Immature natural killer cell (primary cell): ENCODE results near the gene FAM3C. TPM values are rescaled to one million over a fixed set of nuclear protein-coding genes. Genes with fewer than 3 reads are reported as not detected.
"Not testable (repeated sequence)": the region's sequence is repeated elsewhere in the genome, so short reads cannot be mapped to it uniquely, and the experiment has no call there.

Experiments
- DNase-seq, 3 donors: peaks; one replicate each; pipeline ENCODE4 v3.0.0; 2022; ENCODE audit warnings: mixed read lengths in 1 of 3
- H3K27ac Mint-ChIP-seq, 6 donors: one replicate each; pipeline ENCODE4 v1.8.0; 2020; ENCODE audit warnings: mixed read lengths in 6 of 6, mild to moderate bottlenecking in 5 of 6, inconsistent platforms in 4 of 6, moderate library complexity in 3 of 6
- H3K27me3 Mint-ChIP-seq, 3 donors: one replicate each; pipeline ENCODE4 v1.8.0; 2020 to 2021; ENCODE audit warnings: low read depth in 3 of 3, mild to moderate bottlenecking in 3 of 3, mixed read lengths in 3 of 3, moderate library complexity in 3 of 3, inconsistent platforms in 1 of 3
- H3K36me3 Mint-ChIP-seq, 3 donors: one replicate each; pipeline ENCODE4 v1.8.0; 2020; ENCODE audit warnings: mixed read lengths in 3 of 3, inconsistent platforms in 2 of 3, mild to moderate bottlenecking in 2 of 3
- H3K4me1 Mint-ChIP-seq, 2 donors: one replicate each; pipeline ENCODE4 v1.8.0; 2020; ENCODE audit warnings: inconsistent platforms in 2 of 2, mild to moderate bottlenecking in 2 of 2, mixed read lengths in 2 of 2, moderate library complexity in 1 of 2
- H3K4me3 Mint-ChIP-seq, 5 donors: one replicate each; pipeline ENCODE4 v1.8.0; 2020; ENCODE audit warnings: mild to moderate bottlenecking in 5 of 5, mixed read lengths in 5 of 5, inconsistent platforms in 3 of 5, moderate library complexity in 3 of 5
- H3K9me3 Mint-ChIP-seq, 6 donors: one replicate each; pipeline ENCODE4 v1.8.0; 2020; ENCODE audit warnings: mild to moderate bottlenecking in 6 of 6, mixed read lengths in 6 of 6, inconsistent platforms in 4 of 6, moderate library complexity in 3 of 6
- polyA plus RNA-seq, 3 donors: library from polyadenylated mRNA; unstranded; fragments of 300-500 nt; fragmentation: Illumina TruSeq; gene quantifications; one replicate each; pipeline ENCODE4 v1.2.3, GENCODE V29; 2021

The FAM3C gene
- polyA plus RNA-seq, 3 donors from 2014 or later: 34.5 to 49.4 (median 48.1) TPM

DNA sequence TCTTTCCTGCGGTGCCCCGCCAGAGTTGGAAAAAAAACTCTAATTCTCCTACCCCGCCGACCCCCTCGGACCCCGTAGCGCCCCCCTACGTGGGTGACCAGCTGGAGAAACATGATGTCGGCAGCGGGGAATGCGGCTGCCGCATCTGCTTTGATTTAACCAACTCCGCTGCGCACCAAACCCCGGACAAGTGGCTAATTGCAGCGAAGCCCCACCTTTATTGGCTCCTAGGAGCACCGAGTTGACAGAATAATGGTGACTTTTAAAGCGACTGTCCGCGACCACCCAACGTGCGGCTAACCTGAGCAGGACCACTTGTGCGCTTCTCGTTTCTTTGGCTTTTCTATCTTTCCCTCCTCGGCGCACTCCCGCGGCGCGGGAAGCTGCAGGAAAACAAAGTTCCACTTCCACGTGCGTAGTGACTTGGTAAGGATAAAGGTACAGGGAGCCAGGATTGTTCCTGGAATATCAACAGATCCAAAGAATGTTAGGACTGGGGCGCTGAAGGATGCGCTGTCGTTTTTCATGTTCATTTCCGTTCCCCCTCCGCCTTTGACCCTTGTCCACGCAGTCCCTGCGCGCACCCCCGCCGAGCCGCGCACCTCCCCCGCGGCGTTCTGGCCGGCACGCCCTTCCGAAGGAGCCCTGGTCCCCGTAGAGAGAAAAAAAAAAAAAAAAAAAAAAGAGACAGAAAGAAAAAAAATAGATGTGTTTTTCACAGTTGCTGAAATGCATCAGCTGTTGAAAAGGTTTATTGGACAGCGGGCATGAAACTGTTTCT is 65.9 kb downstream of the FAM3C start:
- Mint-ChIP-seq H3K4me1 (peaks cover 11 to 15% of the 10 kb centered on the region in 2 donors), H3K27me3 (peaks cover 11 to 35% (median 15%) of the 10 kb centered on the region in 3 donors), H3K4me3 (peak overlapping the region; percentile 27 to 63 (median 61)), H3K27ac (no peak overlapping the region), H3K36me3 (peaks cover 0 to 4% (median 0%) of the 10 kb centered on the region in 3 donors), H3K9me3 (no peaks in the 10 kb centered on the region)
- no peak for DNase-seq

DNA sequence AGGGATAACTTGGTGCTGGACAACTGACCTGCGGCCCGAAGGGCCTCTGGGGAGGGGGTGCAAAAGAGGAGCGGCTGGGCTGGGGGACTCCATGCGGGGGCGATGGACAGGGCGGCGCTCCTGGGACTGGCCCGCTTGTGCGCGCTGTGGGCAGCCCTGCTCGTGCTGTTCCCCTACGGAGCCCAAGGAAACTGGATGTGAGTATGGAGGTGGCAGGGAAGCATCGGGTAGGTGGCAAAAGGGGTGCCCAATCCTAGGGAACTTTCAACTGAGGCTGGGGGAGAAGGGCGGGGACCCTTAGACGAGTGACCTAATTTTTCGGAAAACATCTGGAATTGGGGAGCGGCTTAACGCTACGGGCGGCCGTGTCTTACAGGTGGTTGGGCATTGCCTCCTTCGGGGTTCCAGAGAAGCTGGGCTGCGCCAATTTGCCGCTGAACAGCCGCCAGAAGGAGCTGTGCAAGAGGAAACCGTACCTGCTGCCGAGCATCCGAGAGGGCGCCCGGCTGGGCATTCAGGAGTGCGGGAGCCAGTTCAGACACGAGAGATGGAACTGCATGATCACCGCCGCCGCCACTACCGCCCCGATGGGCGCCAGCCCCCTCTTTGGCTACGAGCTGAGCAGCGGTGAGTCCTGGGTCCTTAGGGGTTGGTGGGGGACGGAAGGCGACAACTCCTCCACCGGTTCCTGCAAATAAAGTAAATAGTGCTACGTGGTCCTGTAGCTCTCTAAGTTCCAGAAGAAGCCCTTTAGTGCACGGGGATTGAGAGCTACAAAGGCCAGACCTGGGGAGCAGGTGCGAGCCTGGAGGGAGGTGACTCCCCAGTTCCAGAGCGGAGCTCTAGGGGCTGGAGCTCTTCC is 66.7 kb downstream of the FAM3C start:
- Mint-ChIP-seq H3K27me3 (peaks cover 9 to 37% (median 18%) of the 10 kb centered on the region in 3 donors), H3K9me3 (no peaks in the 10 kb centered on the region), H3K36me3 (peaks cover 0 to 4% (median 0%) of the 10 kb centered on the region in 3 donors), H3K27ac (no peak overlapping the region), H3K4me3 (peak overlapping the region; percentile 15 to 63 (median 61)), H3K4me1 (peaks cover 11 to 15% of the 10 kb centered on the region in 2 donors)
- DNase-seq: peak in 1 of 3 donors; percentile 5

DNA sequence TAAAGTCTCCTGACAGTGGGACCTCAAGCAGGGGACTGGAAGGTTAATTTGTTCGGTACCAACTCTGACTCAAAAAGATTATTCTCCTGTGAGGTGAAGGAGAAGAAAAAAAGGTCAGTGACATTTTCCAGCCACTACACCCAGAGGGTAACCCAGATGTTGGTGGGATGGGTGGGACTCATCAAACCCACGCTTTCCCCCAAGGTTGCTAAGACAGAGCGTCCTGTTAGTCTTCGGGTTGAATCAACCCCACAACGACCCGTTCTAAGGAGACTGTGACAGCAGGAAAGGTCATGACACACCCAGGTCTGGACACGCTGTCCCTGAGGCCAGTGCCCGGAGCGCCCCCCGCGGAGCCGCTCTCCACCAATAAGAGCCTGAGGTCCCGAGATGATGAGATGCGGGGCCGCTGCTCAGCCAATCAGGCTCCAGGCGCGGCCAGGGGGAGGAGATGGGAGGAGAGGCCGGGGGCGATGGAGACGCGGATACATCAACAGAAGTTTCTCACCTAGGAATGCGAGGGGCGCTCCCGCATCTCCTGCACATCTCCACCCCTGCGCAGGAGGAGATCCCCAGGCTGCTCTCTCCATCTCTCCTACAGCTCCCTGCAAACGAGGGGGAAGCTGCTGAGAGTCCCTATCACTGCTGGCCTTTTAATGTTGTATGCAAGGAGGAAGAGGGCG is 67.5 kb downstream of the FAM3C start, which contains the start of gene WNT16:
TSS of gene WNT16 (plus strand) at position 493 of the 683 bp plus-strand sequence. CDS start 293 bp downstream, outside the sequence.
- no peaks in the 10 kb centered on the region for H3K9me3 Mint-ChIP-seq
- peaks cover 0 to 4% (median 0%) of the 10 kb centered on the region in 3 donors for H3K36me3 Mint-ChIP-seq
- DNase-seq: no peak
- H3K4me3 Mint-ChIP-seq: peak within 1 kb of the TSS; percentile 15 to 63 (median 61)
- H3K4me1 Mint-ChIP-seq: peaks cover 11 to 15% of the 10 kb centered on the region in 2 donors
- H3K27me3 Mint-ChIP-seq: peaks cover 9 to 37% (median 18%) of the 10 kb centered on the region in 3 donors
- H3K27ac Mint-ChIP-seq: no peak within 1 kb of the TSS

GRCh38 chr7:121327671-121328070 is 68.4 kb downstream of the FAM3C start:
- Mint-ChIP-seq H3K27me3 (peaks cover 12 to 37% (median 20%) of the 10 kb centered on the region in 3 donors), H3K4me3 (no peak overlapping the region), H3K36me3 (peaks cover 0 to 4% (median 0%) of the 10 kb centered on the region in 3 donors), H3K9me3 (no peaks in the 10 kb centered on the region), H3K27ac (no peak overlapping the region), H3K4me1 (peaks cover 11 to 15% of the 10 kb centered on the region in 2 donors)
- DNase-seq: no peak

DNA sequence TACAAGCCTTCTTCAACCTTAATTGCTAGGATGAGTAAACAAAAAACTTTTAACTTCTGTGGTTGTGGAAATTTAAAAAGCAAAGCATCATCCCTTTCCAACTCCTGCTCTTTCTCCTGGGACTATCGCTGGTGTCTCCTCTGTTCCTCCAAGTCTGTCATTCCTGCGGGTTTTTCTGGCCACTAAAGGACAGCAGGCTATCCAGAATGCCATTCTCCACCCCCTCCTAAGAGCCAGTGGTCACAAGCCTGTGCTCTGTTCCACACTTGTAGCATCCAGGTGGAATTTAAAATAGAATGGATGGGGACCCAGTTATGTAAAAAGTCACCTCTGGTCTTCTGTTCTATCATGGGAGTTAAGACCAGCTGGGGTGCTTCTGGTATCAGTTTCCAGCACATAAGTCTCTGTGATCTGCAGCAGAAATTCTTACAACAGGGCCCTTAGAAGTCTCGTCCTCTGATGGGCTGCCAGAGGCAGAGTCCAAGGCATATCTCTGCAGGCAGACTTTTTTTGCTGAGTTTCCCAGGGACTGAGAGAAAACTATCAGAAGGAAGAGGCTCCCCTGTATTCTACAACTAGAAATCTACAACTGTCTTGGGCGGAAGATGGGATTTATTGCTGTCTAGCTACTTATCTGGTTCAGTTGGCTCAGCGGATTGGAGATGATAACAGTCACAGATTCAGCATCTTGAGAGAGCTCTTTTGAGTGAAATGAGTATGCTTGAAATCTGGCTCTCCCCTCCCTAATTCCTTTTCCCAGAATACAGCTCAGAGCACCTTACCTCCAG is 72.4 kb downstream of the FAM3C start:
- Mint-ChIP-seq H3K27me3 (peaks cover 7 to 17% (median 16%) of the 10 kb centered on the region in 3 donors), H3K4me1 (no peaks in the 10 kb centered on the region), H3K36me3 (peaks cover 0 to 4% (median 0%) of the 10 kb centered on the region in 3 donors), H3K27ac (no peak overlapping the region), H3K4me3 (no peak overlapping the region), H3K9me3 (no peaks in the 10 kb centered on the region)
- DNase-seq: no peak

- Mint-ChIP-seq H3K27ac (no peak overlapping the region), H3K36me3 (no peaks in the 10 kb centered on the region), H3K9me3 (no peaks in the 10 kb centered on the region), H3K27me3 (peaks cover 7 to 9% (median 7%) of the 10 kb centered on the region in 3 donors), H3K4me1 (no peaks in the 10 kb centered on the region), H3K4me3 (no peak overlapping the region)
- no peak for DNase-seq
Observed at GRCh38 chr7:121322460-121322859, 73.6 kb downstream of the FAM3C start.

DNA sequence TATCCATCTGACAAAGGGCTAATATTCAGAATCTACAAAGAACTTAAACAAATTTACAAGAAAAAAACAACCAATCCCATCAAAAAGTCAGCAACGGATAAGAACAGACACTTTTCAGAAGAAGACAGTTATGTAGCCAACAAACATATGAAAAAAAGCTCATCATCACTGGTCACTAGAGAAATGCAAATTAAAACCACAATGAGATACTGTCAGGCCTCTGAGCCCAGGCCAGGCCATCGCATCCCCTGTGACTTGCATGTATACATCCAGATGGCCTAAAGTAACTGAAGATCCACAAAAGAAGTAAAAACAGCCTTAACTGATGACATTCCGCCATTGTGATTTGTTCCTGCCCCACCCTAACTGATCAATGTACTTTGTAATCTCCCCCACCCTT is 80.9 kb downstream of the FAM3C start:
- H3K4me3 Mint-ChIP-seq, H3K4me1 Mint-ChIP-seq, DNase-seq, H3K27ac Mint-ChIP-seq, H3K9me3 Mint-ChIP-seq, H3K36me3 Mint-ChIP-seq, H3K27me3 Mint-ChIP-seq: not testable (repeated sequence)

GRCh38 chr7:121313793-121314676 is 82.1 kb downstream of the FAM3C start:
- H3K27me3 Mint-ChIP-seq: peaks cover 2 to 11% (median 4%) of the 10 kb centered on the region in 3 donors
- H3K9me3 Mint-ChIP-seq: peaks cover 0 to 2% (median 0%) of the 10 kb centered on the region in 6 donors
- no peak for DNase-seq
- H3K36me3 Mint-ChIP-seq: no peaks in the 10 kb centered on the region
- no peaks in the 10 kb centered on the region for H3K4me1 Mint-ChIP-seq
- no peak overlapping the region for H3K4me3 Mint-ChIP-seq
- no peak overlapping the region for H3K27ac Mint-ChIP-seq

GRCh38 chr7:121313220-121313792 is 82.8 kb downstream of the FAM3C start:
- Mint-ChIP-seq H3K27me3 (peaks cover 2 to 14% (median 4%) of the 10 kb centered on the region in 3 donors), H3K4me3 (no peak overlapping the region), H3K27ac (no peak overlapping the region), H3K4me1 (no peaks in the 10 kb centered on the region), H3K9me3 (peaks cover 0 to 4% (median 0%) of the 10 kb centered on the region in 6 donors), H3K36me3 (no peaks in the 10 kb centered on the region)
- DNase-seq: no peak

- peaks cover 0 to 4% (median 0%) of the 10 kb centered on the region in 6 donors for H3K9me3 Mint-ChIP-seq
- H3K27ac Mint-ChIP-seq: no peak overlapping the region
- peaks cover 0 to 11% (median 4%) of the 10 kb centered on the region in 3 donors for H3K27me3 Mint-ChIP-seq
- H3K4me1 Mint-ChIP-seq: no peaks in the 10 kb centered on the region
- no peaks in the 10 kb centered on the region for H3K36me3 Mint-ChIP-seq
- H3K4me3 Mint-ChIP-seq: no peak overlapping the region
- DNase-seq: no peak
Observed at GRCh38 chr7:121307021-121307574, 89.0 kb downstream of the FAM3C start.

DNA sequence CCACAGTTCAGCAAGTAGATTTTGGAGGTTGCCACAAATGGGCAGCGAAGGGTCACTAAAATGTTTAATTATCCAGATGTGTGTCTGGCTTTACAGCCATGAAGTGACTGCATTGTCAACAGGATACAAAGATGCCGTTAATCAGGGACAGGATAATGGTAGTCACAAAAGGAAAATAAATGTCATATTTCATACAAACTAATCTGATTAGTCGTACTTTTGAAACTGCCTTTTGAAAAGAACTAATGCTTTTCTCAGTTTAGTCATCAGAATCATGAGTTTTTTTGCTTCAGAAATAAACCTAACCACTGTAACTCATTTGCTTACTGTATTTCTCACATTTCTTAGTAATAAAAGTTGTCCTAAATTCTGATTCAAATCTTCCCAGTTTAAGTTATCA is 89.5 kb downstream of the FAM3C start:
- no peaks in the 10 kb centered on the region for H3K36me3 Mint-ChIP-seq
- no peaks in the 10 kb centered on the region for H3K4me1 Mint-ChIP-seq
- no peak overlapping the region for H3K27ac Mint-ChIP-seq

More for the DNA sequence above, 89.5 kb downstream of the FAM3C start:
- no peak overlapping the region for H3K4me3 Mint-ChIP-seq
- H3K9me3 Mint-ChIP-seq: peaks cover 0 to 4% (median 0%) of the 10 kb centered on the region in 6 donors
- DNase-seq: no peak
- peaks cover 0 to 15% (median 4%) of the 10 kb centered on the region in 3 donors for H3K27me3 Mint-ChIP-seq
